Prostate gland (tissue), 2 donors: ENCODE measurements around the gene TTC27.

Experiments
- POLR2AphosphoS5 ChIP-seq: sonication (generic); formaldehyde crosslinking; IDR thresholded peaks from one replicate; pipeline ENCODE4 v1.6.1; 2017; ENCODE audit warnings: antibody characterized with exemption
- TF ChIP-seq, protein P1 (sequence below), 4 experiments: fragments of 200-600 bp in 2 of 4; fragments of 450-650 bp in 2 of 4; sonication (generic) in 2 of 4; IDR thresholded peaks; 1 replicate in 3 of 4; 2 replicates in 1 of 4; pipeline ENCODE4 v1.5.1; 2016 to 2019; ENCODE audit warnings: antibody characterized with exemption in 4 of 4, mild to moderate bottlenecking in 2 of 4, moderate library complexity in 2 of 4

DNA sequence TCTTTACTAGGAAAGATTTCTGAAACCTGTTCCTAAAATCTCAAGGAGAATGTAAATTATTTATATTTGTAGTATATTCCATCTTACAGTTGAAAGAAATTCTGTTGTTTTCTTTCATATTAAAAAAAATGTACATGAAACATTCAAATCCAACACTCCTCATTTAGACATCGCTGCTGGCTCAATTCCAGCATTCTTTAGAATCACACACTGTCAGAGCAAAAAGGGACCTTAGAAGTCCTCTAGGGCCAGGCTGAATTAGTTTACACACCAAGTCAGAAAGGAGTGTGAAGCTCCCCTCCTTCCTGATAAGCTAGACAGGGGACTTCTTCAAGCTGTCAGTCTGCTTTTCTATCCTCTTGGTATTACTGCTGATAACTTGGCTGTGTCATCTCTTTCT, 160.3 kb downstream of the TTC27 start:
- TF ChIP-seq, protein P1, sequence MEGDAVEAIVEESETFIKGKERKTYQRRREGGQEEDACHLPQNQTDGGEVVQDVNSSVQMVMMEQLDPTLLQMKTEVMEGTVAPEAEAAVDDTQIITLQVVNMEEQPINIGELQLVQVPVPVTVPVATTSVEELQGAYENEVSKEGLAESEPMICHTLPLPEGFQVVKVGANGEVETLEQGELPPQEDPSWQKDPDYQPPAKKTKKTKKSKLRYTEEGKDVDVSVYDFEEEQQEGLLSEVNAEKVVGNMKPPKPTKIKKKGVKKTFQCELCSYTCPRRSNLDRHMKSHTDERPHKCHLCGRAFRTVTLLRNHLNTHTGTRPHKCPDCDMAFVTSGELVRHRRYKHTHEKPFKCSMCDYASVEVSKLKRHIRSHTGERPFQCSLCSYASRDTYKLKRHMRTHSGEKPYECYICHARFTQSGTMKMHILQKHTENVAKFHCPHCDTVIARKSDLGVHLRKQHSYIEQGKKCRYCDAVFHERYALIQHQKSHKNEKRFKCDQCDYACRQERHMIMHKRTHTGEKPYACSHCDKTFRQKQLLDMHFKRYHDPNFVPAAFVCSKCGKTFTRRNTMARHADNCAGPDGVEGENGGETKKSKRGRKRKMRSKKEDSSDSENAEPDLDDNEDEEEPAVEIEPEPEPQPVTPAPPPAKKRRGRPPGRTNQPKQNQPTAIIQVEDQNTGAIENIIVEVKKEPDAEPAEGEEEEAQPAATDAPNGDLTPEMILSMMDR (IDR thresholded peaks at IDR 0.05) = no peak
- no peak for TF ChIP-seq POLR2AphosphoS5
